Astrocyte (in vitro differentiated cells and primary cell): ENCODE measurements around the gene P2RX1.

Experiments
- CTCF ChIP-seq: IDR thresholded peaks from 2 replicates; pipeline ENCODE4 v1.5.1; 2011; ENCODE audit warnings: low read depth, mild to moderate bottlenecking, inconsistent platforms, low read length, moderate library complexity; ENCODE audit not compliant: insufficient read depth
- EZH2 ChIP-seq: IDR thresholded peaks from 2 replicates; pipeline ENCODE4 v1.6.1; 2012; ENCODE audit warnings: mild to moderate bottlenecking, low read length, inconsistent platforms; ENCODE audit not compliant: insufficient read depth

- TF ChIP-seq CTCF (no peak), EZH2 (no peak)
These were observed 31.0 kb downstream of the P2RX1 start for GRCh38 chr17:3885271-3885670.
